ENCODE data around the gene IGFBP6.
A peak's percentile ranks its signal among the peaks of the same experiment; 100 is the strongest.
"Not testable (repeated sequence)": the region's sequence is repeated elsewhere in the genome, so short reads cannot be mapped to it uniquely, and the experiment has no call there.

Gene IGFBP6

DNA sequence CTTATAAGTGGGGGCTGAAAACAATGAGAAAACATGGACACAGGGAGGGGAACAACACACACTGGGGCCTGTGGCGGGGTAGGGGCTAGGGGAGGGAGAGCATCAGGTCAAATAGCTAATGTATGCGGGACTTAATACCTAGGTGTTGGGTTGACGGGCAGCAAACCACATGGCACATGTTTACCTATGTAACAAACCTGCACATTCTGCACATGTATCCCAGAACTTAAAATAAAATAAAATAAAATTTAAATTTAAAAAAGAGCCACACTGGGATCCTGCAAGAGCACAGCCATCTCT is 1.9 kb upstream of the IGFBP6 start:
- DNase-seq (ENCODE audit: low read depth in 3 of 3, low spot score in 1 of 3), result not testable (repeated sequence)

GRCh38 chr12:53096089-53096741 is 1.3 kb upstream of the IGFBP6 start:
- no peak for DNase-seq (ENCODE audit: low read depth in 3 of 3, low spot score in 1 of 3)

DNA sequence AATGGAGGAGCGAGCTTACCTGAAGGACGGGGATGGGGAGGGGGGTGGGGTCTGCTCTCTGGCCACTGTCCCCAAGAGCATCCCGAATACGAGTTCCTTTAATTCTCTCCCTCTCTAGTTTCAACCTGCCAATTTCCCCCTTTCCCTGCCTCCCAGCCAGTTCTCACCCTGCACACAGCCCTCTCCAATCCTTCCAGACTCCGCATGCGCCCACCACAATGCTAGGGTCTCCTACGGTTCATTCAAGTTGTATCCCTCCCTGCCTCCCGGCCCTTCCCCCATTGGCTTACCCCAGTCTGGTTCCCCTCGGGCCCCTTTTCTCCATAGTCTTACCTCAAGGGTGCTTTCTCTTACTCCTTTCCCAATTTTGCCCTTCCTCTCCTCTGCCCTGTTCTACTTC is 708 bp upstream of the IGFBP6 start:
- DNase-seq (ENCODE audit: low read depth in 3 of 3, low spot score in 1 of 3), result no peak

- no peak for DNase-seq (ENCODE audit: low read depth in 3 of 3, low spot score in 1 of 3)
Measured at GRCh38 chr12:53097207-53097563, 282 bp upstream of the IGFBP6 start.

GRCh38 chr12:53098354-53098981 is 1.0 kb downstream of the IGFBP6 start:
- DNase-seq (ENCODE audit: low read depth in 3 of 3, low spot score in 1 of 3), result no peak

DNA sequence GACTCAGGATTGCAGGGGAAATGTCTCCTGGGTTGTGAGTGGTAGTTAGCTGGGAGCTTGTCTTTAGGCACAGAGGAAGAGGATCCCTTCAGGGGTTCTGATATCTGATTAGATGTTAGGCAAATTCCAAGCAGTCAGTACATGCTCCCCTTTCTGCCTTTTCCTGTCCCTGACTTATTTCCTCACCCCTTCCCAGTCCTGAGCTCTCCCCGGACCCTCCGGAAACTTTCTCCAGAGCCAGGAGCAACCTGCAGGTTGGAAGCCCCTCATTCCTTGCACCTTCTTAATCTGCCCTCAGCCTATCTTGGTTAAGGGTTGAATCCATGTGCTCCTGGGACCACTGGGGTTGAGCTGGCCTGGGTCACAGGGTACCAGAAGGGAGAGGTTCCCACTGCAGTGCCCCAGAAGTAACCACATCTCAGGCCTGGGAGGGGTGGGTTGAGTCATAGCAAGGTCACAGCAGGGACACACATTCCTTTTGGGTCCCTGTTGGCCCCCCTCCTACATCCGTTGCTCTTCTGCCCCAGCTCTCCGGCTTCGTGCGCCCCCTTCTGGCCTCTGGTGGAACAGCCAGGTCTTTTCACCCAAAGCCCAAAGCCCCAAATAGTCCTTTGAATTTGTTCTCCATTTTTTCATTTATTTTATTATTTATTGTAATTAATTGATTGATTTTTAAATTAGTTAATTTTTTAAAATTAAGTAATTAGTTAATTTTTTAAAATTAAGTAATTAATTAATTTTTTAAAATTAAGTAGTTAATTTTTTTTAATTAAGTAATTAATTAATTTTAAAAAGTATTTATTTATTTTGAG is 1.8 kb downstream of the IGFBP6 start:
- peak; percentile 69 to 88 (median 78) for DNase-seq (ENCODE audit: low read depth in 3 of 3, low spot score in 1 of 3)

DNA sequence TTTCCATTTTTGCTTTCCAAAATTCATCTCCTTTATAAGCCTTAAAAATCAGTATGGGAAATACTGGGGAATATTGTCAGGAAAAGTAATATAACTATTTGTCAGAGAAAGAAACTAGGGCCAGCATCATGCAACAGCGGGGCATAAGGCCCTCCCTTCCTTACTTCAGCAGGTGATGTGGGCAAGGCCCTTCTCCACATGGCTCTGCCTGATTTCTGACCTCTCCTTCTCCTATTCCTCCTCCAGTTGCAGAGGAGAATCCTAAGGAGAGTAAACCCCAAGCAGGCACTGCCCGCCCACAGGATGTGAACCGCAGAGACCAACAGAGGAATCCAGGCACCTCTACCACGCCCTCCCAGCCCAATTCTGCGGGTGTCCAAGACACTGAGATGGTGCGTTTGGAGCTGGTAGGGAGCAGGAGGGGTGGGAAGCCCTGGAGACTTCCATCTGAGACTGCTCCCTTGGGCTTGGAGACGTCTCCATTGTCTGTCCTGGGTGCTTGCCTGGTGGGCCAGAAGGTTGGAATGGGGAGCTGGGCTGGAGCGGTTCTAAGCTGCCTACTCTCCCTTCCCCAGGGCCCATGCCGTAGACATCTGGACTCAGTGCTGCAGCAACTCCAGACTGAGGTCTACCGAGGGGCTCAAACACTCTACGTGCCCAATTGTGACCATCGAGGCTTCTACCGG is 3.1 kb downstream of the IGFBP6 start:
- no peak for DNase-seq (ENCODE audit: low read depth in 3 of 3, low spot score in 1 of 3)

GRCh38 chr12:53101266-53101665 is 3.8 kb downstream of the IGFBP6 start:
- no peak for DNase-seq (ENCODE audit: low read depth in 3 of 3, low spot score in 1 of 3)

DNA sequence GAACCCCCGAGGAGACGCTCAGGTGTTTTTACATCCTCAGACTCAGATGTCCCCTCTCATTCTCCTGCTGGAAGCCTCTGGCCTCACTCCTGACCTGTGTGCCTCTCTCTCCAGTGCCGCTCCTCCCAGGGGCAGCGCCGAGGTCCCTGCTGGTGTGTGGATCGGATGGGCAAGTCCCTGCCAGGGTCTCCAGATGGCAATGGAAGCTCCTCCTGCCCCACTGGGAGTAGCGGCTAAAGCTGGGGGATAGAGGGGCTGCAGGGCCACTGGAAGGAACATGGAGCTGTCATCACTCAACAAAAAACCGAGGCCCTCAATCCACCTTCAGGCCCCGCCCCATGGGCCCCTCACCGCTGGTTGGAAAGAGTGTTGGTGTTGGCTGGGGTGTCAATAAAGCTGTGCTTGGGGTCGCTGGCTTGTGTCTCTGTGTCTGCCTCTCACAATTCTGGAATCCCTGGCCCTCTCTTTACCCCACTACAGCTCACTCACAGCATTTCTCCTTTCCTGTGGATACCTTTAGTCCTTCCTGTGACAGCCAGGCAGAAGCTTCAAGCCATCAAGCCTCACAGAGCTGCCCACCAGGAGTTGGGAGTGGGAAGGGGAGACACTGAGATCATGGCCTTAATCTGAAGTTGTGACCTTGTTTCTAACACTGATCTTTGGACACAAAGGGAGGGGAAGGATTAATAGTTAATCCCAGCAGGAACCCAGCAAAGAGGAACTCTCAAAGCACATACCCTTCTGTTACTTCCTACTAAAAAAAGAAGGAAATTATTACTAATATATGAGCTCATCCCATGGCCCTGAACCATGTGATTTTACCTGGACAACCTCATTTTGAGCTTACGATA is 4.7 kb downstream of the IGFBP6 start:
- DNase-seq (ENCODE audit: low read depth in 3 of 3, low spot score in 1 of 3), result no peak

DNA sequence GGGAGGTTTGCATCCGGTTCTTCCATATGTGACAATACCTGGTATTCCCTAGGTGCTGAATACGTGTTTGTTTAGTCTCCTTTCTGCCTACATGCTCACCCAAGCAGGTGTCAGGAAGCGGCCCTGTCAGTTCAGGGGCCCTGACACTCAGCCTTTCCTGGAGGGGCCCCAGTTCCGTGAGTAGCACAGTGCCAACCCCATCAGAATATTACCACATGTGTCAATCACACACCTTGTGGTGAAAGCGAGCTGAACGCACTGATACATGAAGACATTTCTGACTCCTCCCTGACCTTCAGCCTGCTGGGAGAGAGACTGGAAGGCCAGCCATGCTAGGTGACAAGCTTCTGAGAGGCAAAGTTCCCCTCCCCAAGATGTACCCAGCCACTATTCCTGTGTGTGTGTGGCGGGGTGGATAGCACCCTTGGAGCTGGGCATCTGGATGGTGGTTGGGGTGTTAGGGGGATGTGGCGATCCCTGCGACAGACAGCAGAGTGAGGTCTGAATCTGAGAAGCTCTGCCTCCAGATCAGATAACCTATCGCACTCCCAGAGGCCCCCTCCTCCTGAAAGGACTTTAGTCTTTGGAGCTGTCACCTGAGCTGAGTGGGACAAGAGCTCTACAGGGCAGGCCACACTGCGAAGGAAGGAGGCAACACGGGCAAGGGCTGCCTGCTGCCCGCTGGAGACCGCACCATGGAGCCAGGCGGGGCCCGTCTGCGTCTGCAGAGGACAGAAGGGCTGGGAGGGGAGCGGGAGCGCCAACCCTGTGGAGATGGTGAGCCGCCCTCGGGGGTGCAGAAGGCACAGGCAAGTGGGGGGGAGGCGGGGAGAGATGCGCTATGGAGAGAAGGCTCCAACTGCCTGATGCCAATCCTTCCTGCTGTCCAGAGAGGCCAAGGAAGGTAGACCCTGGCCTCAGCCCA is 5.7 kb downstream of the IGFBP6 start, which contains the start of gene SOAT2:
Gene SOAT2, plus strand, starts transcription at position 604 of the 925 bp plus-strand sequence. Its CDS starts 92 bp downstream, at position 696.
- no peak for DNase-seq (ENCODE audit: low read depth in 3 of 3, low spot score in 1 of 3)

GRCh38 chr12:53103860-53104305 is 6.4 kb downstream of the IGFBP6 start:
- no peak for DNase-seq (ENCODE audit: low read depth in 3 of 3, low spot score in 1 of 3)

DNA sequence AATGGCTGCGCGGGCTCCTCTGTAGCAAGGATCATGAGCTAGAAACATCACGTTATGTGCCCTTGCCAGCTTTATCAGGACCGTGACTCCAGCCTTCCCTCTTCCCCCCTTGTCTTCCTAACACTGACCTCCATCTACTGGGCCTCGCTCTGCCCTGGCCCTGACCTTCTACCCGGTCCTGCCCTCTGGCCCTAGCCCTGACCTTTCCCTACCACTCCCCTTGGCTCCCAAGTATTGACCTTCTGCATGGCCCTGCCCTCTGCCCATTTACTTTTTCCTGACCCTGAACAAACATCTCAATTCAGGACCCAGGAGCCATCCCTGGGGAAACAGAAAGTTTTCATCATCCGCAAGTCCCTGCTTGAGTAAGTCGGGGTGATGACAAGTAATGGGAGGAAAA is 7.8 kb downstream of the IGFBP6 start:
- no peak for DNase-seq (ENCODE audit: low read depth in 3 of 3, low spot score in 1 of 3)

GRCh38 chr12:53105712-53106439 is 8.4 kb downstream of the IGFBP6 start:
- DNase-seq (ENCODE audit: low read depth in 3 of 3, low spot score in 1 of 3), result no peak

DNA sequence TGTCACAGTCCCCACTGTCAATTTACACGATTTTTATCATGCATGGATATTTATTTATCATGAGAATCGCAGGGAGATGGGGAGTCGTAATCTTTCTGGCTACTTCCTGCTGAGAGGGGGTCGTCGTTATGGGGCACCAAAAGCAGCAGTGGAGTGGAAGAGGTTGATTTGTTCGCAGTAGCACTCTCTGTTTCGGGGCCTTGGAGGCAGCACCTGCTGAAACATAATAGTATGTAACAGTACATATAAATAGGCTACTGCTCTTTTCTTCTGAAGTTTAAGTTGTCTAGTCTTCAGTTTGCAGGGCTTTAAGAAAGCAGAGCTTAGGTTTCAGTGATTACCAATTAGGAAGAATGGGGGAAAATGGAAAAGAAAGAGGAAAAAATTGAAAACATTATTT is 9.7 kb downstream of the IGFBP6 start:
- no peak for DNase-seq (ENCODE audit: low read depth in 3 of 3, low spot score in 1 of 3)

- DNase-seq (ENCODE audit: low read depth in 3 of 3, low spot score in 1 of 3), result not testable (repeated sequence)
Measured at GRCh38 chr12:53112431-53112830, 15.0 kb downstream of the IGFBP6 start.

GRCh38 chr12:53113136-53113705 is 15.8 kb downstream of the IGFBP6 start:
- DNase-seq (ENCODE audit: low read depth in 3 of 3, low spot score in 1 of 3), result no peak

DNA sequence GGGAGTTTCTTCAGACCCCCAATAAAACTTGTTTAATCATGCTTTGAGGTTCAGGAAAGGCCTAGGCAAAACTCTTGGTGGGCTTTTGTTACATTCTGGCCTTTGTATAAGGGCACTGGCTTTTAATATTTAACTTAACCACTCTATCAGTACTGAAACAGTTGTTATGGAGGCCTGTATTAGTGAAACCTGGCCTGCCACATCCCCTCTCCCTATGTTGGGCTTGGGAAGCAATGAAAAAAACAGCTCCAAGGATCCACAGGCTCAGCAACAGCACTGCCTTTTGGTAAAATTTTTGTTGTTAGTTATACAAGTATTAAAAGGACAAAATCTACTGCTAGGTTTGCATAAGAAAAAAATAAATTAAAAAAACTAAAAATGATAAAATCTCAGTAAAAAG is 16.5 kb downstream of the IGFBP6 start:
- no peak for DNase-seq (ENCODE audit: low read depth in 3 of 3, low spot score in 1 of 3)

- DNase-seq (ENCODE audit: low read depth in 3 of 3, low spot score in 1 of 3), result no peak
Measured at GRCh38 chr12:53115112-53115890, 17.8 kb downstream of the IGFBP6 start.

Measured in stimulated activated CD4-positive, alpha-beta T cell treated with anti-CD3 and anti-CD28 coated beads, TNF-alpha, amount 100 ng/mL, for 1 hour (primary cell).